WERI-Rb-1 (cell line): ENCODE data around the gene TOMM22.

Experiments
- DNase-seq: peaks from one replicate; pipeline ENCODE4 v3.0.0-alpha.2; 2020
- H3K27ac ChIP-seq: fragments of 250-450 bp; sonication (Bioruptor Pico); 2 replicates; pipeline ENCODE4 v1.5.1; 2020; ENCODE audit warnings: mild to moderate bottlenecking, moderate library complexity
- H3K27me3 ChIP-seq: fragments of 250-450 bp; sonication (Bioruptor Pico); 2 replicates; pipeline ENCODE4 v1.5.1; 2021; ENCODE audit warnings: mild to moderate bottlenecking, low read depth, moderate library complexity; ENCODE audit not compliant: insufficient read depth, severe bottlenecking
- H3K36me3 ChIP-seq: fragments of 250-450 bp; sonication (Bioruptor Pico); 2 replicates; pipeline ENCODE4 v1.5.1; 2020; ENCODE audit warnings: mild to moderate bottlenecking, moderate library complexity
- H3K4me3 ChIP-seq: 2 replicates; pipeline ENCODE4 v1.5.1; 2011; ENCODE audit warnings: low read depth, mild to moderate bottlenecking, control low read depth, low read length
- H3K9me3 ChIP-seq: fragments of 250-450 bp; sonication (Bioruptor Pico); 2 replicates; pipeline ENCODE4 v1.5.1; 2021; ENCODE audit warnings: mild to moderate bottlenecking, moderate library complexity; ENCODE audit not compliant: severe bottlenecking
- TF ChIP-seq, protein P1 (sequence below): IDR thresholded peaks from 2 replicates; pipeline ENCODE4 v1.5.1; 2011; ENCODE audit warnings: low read depth, mild to moderate bottlenecking, control low read depth, inconsistent platforms, low read length

TOMM22 gene

DNA sequence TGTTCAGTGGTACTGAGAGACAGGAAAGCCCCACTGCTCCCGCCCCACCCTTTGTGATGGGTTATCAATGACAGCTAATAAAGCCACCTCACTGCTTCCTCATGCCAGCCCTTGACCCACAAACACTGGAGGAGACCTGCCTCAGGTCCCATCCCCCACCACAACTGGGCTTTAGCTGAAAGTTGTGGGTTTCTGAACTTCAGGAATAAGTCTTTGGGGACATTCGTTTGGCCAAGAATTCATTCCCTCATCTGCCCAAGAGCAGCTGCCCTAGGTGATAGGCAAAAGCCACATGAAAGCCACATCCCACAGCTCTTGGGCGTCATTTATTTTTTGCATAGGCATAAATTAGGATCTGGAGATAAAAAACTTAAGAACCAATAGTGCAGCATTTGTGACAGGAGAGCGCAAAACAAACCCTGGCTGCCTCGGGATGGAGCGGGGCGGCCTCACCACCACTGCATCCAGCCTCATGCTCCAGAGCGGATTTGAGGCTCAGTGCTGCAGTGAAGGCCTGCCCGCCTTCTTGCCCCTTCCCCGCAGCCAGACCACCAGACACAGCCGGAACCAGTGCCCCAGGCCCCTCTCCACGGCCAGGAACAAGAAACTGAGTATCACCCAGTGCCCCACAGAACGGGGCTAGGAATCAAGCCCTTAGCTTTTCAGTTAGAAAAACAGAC lies 52.8 kb downstream of the TOMM22 start:
- no peaks in the 10 kb centered on the region for H3K9me3 ChIP-seq
- H3K27ac ChIP-seq = no peak overlapping the region
- DNase-seq = no peak
- no peaks in the 10 kb centered on the region for H3K27me3 ChIP-seq
- TF ChIP-seq, protein P1, sequence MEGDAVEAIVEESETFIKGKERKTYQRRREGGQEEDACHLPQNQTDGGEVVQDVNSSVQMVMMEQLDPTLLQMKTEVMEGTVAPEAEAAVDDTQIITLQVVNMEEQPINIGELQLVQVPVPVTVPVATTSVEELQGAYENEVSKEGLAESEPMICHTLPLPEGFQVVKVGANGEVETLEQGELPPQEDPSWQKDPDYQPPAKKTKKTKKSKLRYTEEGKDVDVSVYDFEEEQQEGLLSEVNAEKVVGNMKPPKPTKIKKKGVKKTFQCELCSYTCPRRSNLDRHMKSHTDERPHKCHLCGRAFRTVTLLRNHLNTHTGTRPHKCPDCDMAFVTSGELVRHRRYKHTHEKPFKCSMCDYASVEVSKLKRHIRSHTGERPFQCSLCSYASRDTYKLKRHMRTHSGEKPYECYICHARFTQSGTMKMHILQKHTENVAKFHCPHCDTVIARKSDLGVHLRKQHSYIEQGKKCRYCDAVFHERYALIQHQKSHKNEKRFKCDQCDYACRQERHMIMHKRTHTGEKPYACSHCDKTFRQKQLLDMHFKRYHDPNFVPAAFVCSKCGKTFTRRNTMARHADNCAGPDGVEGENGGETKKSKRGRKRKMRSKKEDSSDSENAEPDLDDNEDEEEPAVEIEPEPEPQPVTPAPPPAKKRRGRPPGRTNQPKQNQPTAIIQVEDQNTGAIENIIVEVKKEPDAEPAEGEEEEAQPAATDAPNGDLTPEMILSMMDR = no peak
- no peak overlapping the region for H3K4me3 ChIP-seq
- H3K36me3 ChIP-seq = peaks cover 98% of the 10 kb centered on the region
